K562 (cell line): ENCODE data around the gene ICAM3. TPM values are rescaled to one million over a fixed set of nuclear protein-coding genes. Genes with fewer than 3 reads are reported as not detected.

Source experiments
- ATF7 ChIP-seq: fragments of 450-650 bp; IDR thresholded peaks from 2 replicates; pipeline ENCODE4 v1.7.1; 2014; ENCODE audit warnings: mild to moderate bottlenecking, moderate library complexity
- DEAF1 ChIP-seq: fragments of 450-650 bp; formaldehyde crosslinking; IDR thresholded peaks from 2 replicates; pipeline ENCODE4 v1.4.0; 2020; ENCODE audit warnings: mild to moderate bottlenecking, moderate library complexity
- HOMEZ ChIP-seq: fragments of 250-450 bp; sonication (Bioruptor Pico); IDR thresholded peaks from 2 replicates; pipeline ENCODE4 v1.4.0; 2020; ENCODE audit warnings: mild to moderate bottlenecking, moderate library complexity
- KDM4B ChIP-seq, 2 experiments: fragments of 450-650 bp in 1 of 2; sonication (generic) in 1 of 2; IDR thresholded peaks; 2 replicates each; pipeline ENCODE4 v1.6.1; 2016 to 2017; ENCODE audit warnings: borderline replicate concordance in 2 of 2, antibody characterized with exemption in 1 of 2, low read depth in 1 of 2, mild to moderate bottlenecking in 1 of 2
- MED1 ChIP-seq: sonication (generic); formaldehyde crosslinking; IDR thresholded peaks from 2 replicates; pipeline ENCODE4 v1.8.1; 2023; ENCODE audit warnings: missing genetic modification reagents, borderline replicate concordance
- MGA ChIP-seq: fragments of 450-650 bp; IDR thresholded peaks from 2 replicates; pipeline ENCODE4 v1.6.1; 2016; ENCODE audit warnings: mild to moderate bottlenecking, moderate library complexity
- PML ChIP-seq: IDR thresholded peaks from 2 replicates; pipeline ENCODE4 v1.6.1; 2012; ENCODE audit warnings: low read length, inconsistent platforms
- POLR2G ChIP-seq: fragments of 200-400 bp; formaldehyde crosslinking; IDR thresholded peaks from 2 replicates; pipeline ENCODE4 v1.6.1; 2017; ENCODE audit warnings: low read depth, mild to moderate bottlenecking, antibody characterized with exemption, low read length, moderate library complexity
- ZNF780A ChIP-seq: fragments of 250-450 bp; sonication (Bioruptor Pico); IDR thresholded peaks from 2 replicates; pipeline ENCODE4 v1.5.0; 2021; ENCODE audit warnings: mild to moderate bottlenecking
- polyA plus RNA-seq, 8 experiments: library from polyadenylated mRNA; depleted of rRNA in 4 of 8; stranded (reverse) in 5 of 8; unstranded in 3 of 8; fragments of >200 nt; fragmentation: Nextera tagmentation in 2 of 8; fragmentation: Illumina TruSeq in 1 of 8; extraction: Ambion mirVana in 2 of 8; extraction: Trizol in 1 of 8; gene quantifications; 2 replicates each; pipeline versions ENCODE4 v1.2.1 to v1.2.3, GENCODE V29; 2011 to 2014; ENCODE audit warnings: inconsistent platforms in 1 of 8, missing spikeins in 1 of 8
- total RNA-seq, 7 experiments: library from RNA; depleted of rRNA in 6 of 7; stranded (reverse); fragments of >200 nt in 6 of 7; fragmentation: Illumina TruSeq in 2 of 7; extraction: Trizol in 2 of 7; gene quantifications; 2 replicates each; pipeline versions ENCODE4 v1.2.1 to v1.2.3, GENCODE V29; 2011 to 2021; ENCODE audit warnings: low replicate concordance in 1 of 7

Gene ICAM3
- total and polyA plus RNA-seq, 9 of the 15 experiments (the other 6 are each of a cell fraction or from before 2014, with no cell fraction given), result 6.5 to 39.5 (median 24.2) TPM

- TF ChIP-seq MGA, result peak; percentile 67
- 0 out of 2 replicates have a peak, but pooled peaks have one; percentile 18 for TF ChIP-seq DEAF1 (CRISPR knock-in tag)
- no peak for TF ChIP-seq MED1 (CRISPR knock-in tag)
- no peak for TF ChIP-seq ZNF780A (CRISPR knock-in tag)
- peak; percentile 95 for TF ChIP-seq POLR2G
- TF ChIP-seq KDM4B (IDR thresholded peaks at IDR 0.05; ENCODE audit: borderline replicate concordance in 2 of 2, low read depth in 1 of 2), result no peak
- TF ChIP-seq ATF7, result 0 out of 2 replicates have a peak, but pooled peaks have one; percentile 15
- TF ChIP-seq PML, result peak; percentile 33; the same call in 1 of the 2 replicates
- TF ChIP-seq HOMEZ, result no peak
These were observed 48.4 kb downstream of the ICAM3 start (continued) for GRCh38 chr19:10290876-10291553.
